H9 (cell line): Measurements from ENCODE around the gene NCAM1. TPM values are rescaled to one million over a fixed set of nuclear protein-coding genes. Genes with fewer than 3 reads are reported as not detected.

Experiments
- DNase-seq: peaks from one replicate; pipeline ENCODE4 v3.0.0-alpha.2; 2017
- H2AFZ ChIP-seq: one replicate; pipeline ENCODE4 v1.6.1; 2013; ENCODE audit warnings: mild to moderate bottlenecking, low read length, control low read depth, moderate library complexity
- H2AK5ac ChIP-seq: 2 replicates; pipeline ENCODE4 v1.6.1; 2013; ENCODE audit warnings: low read length, control low read depth, mixed read lengths; ENCODE audit not compliant: insufficient read length
- H2BK120ac ChIP-seq: one replicate; pipeline ENCODE4 v1.6.1; 2013; ENCODE audit warnings: low read depth, mild to moderate bottlenecking, low read length, control low read depth, inconsistent platforms; ENCODE audit not compliant: poor library complexity, severe bottlenecking
- H2BK12ac ChIP-seq: 2 replicates; pipeline ENCODE4 v1.6.1; 2013; ENCODE audit warnings: low read length, control low read depth, mixed read lengths, low read depth; ENCODE audit not compliant: insufficient read length
- H2BK15ac ChIP-seq: 2 replicates; pipeline ENCODE4 v1.6.1; 2013; ENCODE audit warnings: low read depth, low read length, control low read depth
- H2BK20ac ChIP-seq: one replicate; pipeline ENCODE4 v1.6.1; 2013; ENCODE audit warnings: low read depth, mild to moderate bottlenecking, low read length, control low read depth, inconsistent platforms; ENCODE audit not compliant: poor library complexity, severe bottlenecking
- H2BK5ac ChIP-seq: 2 replicates; pipeline ENCODE4 v1.6.1; 2013; ENCODE audit warnings: low read length, control low read depth, mixed read lengths; ENCODE audit not compliant: insufficient read length
- H3K14ac ChIP-seq: 2 replicates; pipeline ENCODE4 v1.6.1; 2013; ENCODE audit warnings: low read length, control low read depth; ENCODE audit not compliant: insufficient read depth
- H3K18ac ChIP-seq: 2 replicates; pipeline ENCODE4 v1.6.1; 2013; ENCODE audit warnings: low read depth, mild to moderate bottlenecking, mixed read lengths, low read length, control low read depth; ENCODE audit not compliant: insufficient read length
- H3K23ac ChIP-seq: 2 replicates; pipeline ENCODE4 v1.6.1; 2013; ENCODE audit warnings: low read length, control low read depth, mixed read lengths, low read depth; ENCODE audit not compliant: insufficient read length
- H3K23me2 ChIP-seq: 2 replicates; pipeline ENCODE4 v1.6.1; 2013; ENCODE audit warnings: low read depth, mild to moderate bottlenecking, mixed read lengths, low read length, control low read depth; ENCODE audit not compliant: insufficient read length, poor library complexity, severe bottlenecking
- H3K27ac ChIP-seq: 2 replicates; pipeline ENCODE4 v1.5.1; 2013; ENCODE audit warnings: low read length, control low read depth, mixed read lengths, low read depth; ENCODE audit not compliant: insufficient read length
- H3K27me3 ChIP-seq: 2 replicates; pipeline ENCODE4 v1.6.1; 2013; ENCODE audit warnings: low read length, control low read depth, inconsistent platforms; ENCODE audit not compliant: insufficient read depth
- H3K4ac ChIP-seq: 2 replicates; pipeline ENCODE4 v1.6.1; 2013; ENCODE audit warnings: low read depth, mild to moderate bottlenecking, control low read depth, inconsistent platforms, low read length, moderate library complexity
- H3K4me1 ChIP-seq: 2 replicates; pipeline ENCODE4 v1.6.1; 2013; ENCODE audit warnings: low read length, control low read depth, inconsistent platforms; ENCODE audit not compliant: insufficient read depth
- H3K4me2 ChIP-seq: 2 replicates; pipeline ENCODE4 v1.6.1; 2013; ENCODE audit warnings: low read length, control low read depth, mixed read lengths; ENCODE audit not compliant: insufficient read length, insufficient read depth
- H3K56ac ChIP-seq: 2 replicates; pipeline ENCODE4 v1.6.1; 2013; ENCODE audit warnings: low read depth, mild to moderate bottlenecking, mixed read lengths, low read length, control low read depth; ENCODE audit not compliant: insufficient read length
- H3K79me1 ChIP-seq: 2 replicates; pipeline ENCODE4 v1.6.1; 2013; ENCODE audit warnings: low read depth, mild to moderate bottlenecking, moderate library complexity, low read length, control low read depth, inconsistent platforms; ENCODE audit not compliant: insufficient read depth, poor library complexity, severe bottlenecking
- H3K79me2 ChIP-seq: 2 replicates; pipeline ENCODE4 v1.6.1; 2013; ENCODE audit warnings: low read length, control low read depth, inconsistent platforms; ENCODE audit not compliant: insufficient read depth
- H3K9ac ChIP-seq: 2 replicates; pipeline ENCODE4 v1.6.1; 2013; ENCODE audit warnings: low read length, control low read depth, mixed read lengths; ENCODE audit not compliant: insufficient read length; ENCODE audit errors: extremely low read depth
- H3K9me3 ChIP-seq: one replicate; pipeline ENCODE4 v1.6.1; 2013; ENCODE audit warnings: low read depth, low read length, inconsistent platforms; ENCODE audit not compliant: control insufficient read depth
- H3T11ph ChIP-seq: one replicate; pipeline ENCODE4 v1.6.1; 2013; ENCODE audit warnings: mild to moderate bottlenecking, low read length, control low read depth, inconsistent platforms
- H4K20me1 ChIP-seq: one replicate; pipeline ENCODE4 v1.6.1; 2013; ENCODE audit not compliant: control insufficient read depth, insufficient read length, insufficient read depth
- H4K5ac ChIP-seq: 2 replicates; pipeline ENCODE4 v1.6.1; 2013; ENCODE audit warnings: low read depth, mild to moderate bottlenecking, mixed read lengths, low read length, control low read depth; ENCODE audit not compliant: insufficient read length
- H4K8ac ChIP-seq: replicated peaks from 2 replicates; pipeline ENCODE4 v1.6.1; 2013; ENCODE audit warnings: low read length, control low read depth, mixed read lengths, low read depth; ENCODE audit not compliant: insufficient read length
- H4K91ac ChIP-seq: 2 replicates; pipeline ENCODE4 v1.6.1; 2013; ENCODE audit warnings: low read depth, mild to moderate bottlenecking, moderate library complexity, mixed read lengths, low read length, control low read depth; ENCODE audit not compliant: insufficient read length
- H3K27ac Mint-ChIP-seq, 3 experiments: 2 replicates in 2 of 3; 3 replicates in 1 of 3; pipeline ENCODE4 v1.8.0; 2020 to 2021; ENCODE audit warnings: mixed read lengths in 3 of 3, mild to moderate bottlenecking in 1 of 3, moderate library complexity in 1 of 3
- H3K27me3 Mint-ChIP-seq: 2 replicates; pipeline ENCODE4 v1.8.0; 2021; ENCODE audit warnings: low read depth, mild to moderate bottlenecking, moderate library complexity, mixed read lengths
- H3K36me3 Mint-ChIP-seq, 3 experiments: 2 replicates in 2 of 3; 3 replicates in 1 of 3; pipeline ENCODE4 v1.8.0; 2020 to 2021; ENCODE audit warnings: low read depth in 3 of 3, mixed read lengths in 3 of 3; ENCODE audit not compliant: insufficient read depth in 1 of 3
- H3K4me1 Mint-ChIP-seq, 2 experiments: 2 replicates each; pipeline ENCODE4 v1.8.0; 2020; ENCODE audit warnings: mixed read lengths in 2 of 2
- H3K4me3 Mint-ChIP-seq, 2 experiments: 2 replicates in 1 of 2; 3 replicates in 1 of 2; pipeline ENCODE4 v1.8.0; 2020 to 2021; ENCODE audit warnings: mild to moderate bottlenecking in 2 of 2, mixed read lengths in 2 of 2, moderate library complexity in 1 of 2
- H3K9me3 Mint-ChIP-seq, 2 experiments: 2 replicates in 1 of 2; 3 replicates in 1 of 2; pipeline ENCODE4 v1.8.0; 2020; ENCODE audit warnings: mild to moderate bottlenecking in 2 of 2, mixed read lengths in 2 of 2, moderate library complexity in 1 of 2
- total RNA-seq: library from RNA; stranded (reverse); gene quantifications from 2 replicates; pipeline ENCODE4 v1.2.1, GENCODE V29; 2021
- TF ChIP-seq, protein P1 (sequence below): fragments of 200-600 bp; sonication (generic); conservative IDR thresholded peaks from 3 replicates; pipeline ENCODE4 v1.8.0; 2021; ENCODE audit warnings: antibody characterized with exemption, mild to moderate bottlenecking

NCAM1 gene
- total RNA-seq, 1 experiment from 2014 or later = 2.5 TPM

DNA sequence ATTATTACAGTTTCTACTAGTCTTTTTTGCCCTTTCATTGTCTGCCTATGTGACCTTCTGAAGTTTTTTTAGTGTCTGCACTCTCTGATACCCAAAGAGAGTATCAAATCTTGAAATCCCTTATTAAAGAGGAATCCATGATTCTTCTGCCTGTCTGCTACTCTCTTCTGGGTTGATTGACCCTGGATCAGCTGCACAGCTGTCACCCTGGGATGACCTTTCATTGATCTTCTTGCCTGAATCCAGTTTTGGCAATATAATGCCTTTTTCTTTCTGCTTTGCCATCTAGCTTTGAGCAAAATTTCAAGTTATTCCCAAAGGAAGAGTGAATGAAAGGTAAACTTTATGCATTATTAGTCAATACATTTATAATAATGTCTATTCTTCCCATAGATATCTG, 32.6 kb downstream of the NCAM1 start:
- H2BK12ac ChIP-seq = no peak overlapping the region
- no peak for DNase-seq
- Mint-ChIP-seq H3K27ac (no peak overlapping the region), H3K9me3 (peaks cover 10 to 14% of the 10 kb centered on the region in 2 experiments), H3K4me1 (peaks cover 8 to 10% of the 10 kb centered on the region in 2 experiments), H3K27me3 (no peaks in the 10 kb centered on the region; the same call in 1 of the 2 replicates), H3K4me3 (no peak overlapping the region), H3K36me3 (peaks cover 4 to 18% (median 7%) of the 10 kb centered on the region in 3 experiments; a peak in 6 of 7 replicates)
- H3K4me2 ChIP-seq = no peak overlapping the region
- no peaks in the 10 kb centered on the region for H3K9me3 ChIP-seq
- no peak overlapping the region for H3K4ac ChIP-seq
- no peaks in the 10 kb centered on the region for H3K4me1 ChIP-seq
- no peak overlapping the region for H3K56ac ChIP-seq
- no peak overlapping the region for H2BK15ac ChIP-seq
- no peak overlapping the region for H3K23ac ChIP-seq
- no peak overlapping the region for H2AK5ac ChIP-seq
- H3K14ac ChIP-seq = no peak overlapping the region
- no peak overlapping the region for H3T11ph ChIP-seq
- no peak overlapping the region for H2BK120ac ChIP-seq
- H4K91ac ChIP-seq = no peak overlapping the region
- no peaks in the 10 kb centered on the region for H3K79me1 ChIP-seq
- H3K27ac ChIP-seq = no peak overlapping the region
- no peaks in the 10 kb centered on the region for H3K27me3 ChIP-seq
- no peak overlapping the region for H2BK20ac ChIP-seq
- H4K8ac ChIP-seq = no peak overlapping the region
- no peak overlapping the region for H3K18ac ChIP-seq
- H2BK5ac ChIP-seq = no peak overlapping the region
- H3K23me2 ChIP-seq = no peaks in the 10 kb centered on the region
- TF ChIP-seq, protein P1, sequence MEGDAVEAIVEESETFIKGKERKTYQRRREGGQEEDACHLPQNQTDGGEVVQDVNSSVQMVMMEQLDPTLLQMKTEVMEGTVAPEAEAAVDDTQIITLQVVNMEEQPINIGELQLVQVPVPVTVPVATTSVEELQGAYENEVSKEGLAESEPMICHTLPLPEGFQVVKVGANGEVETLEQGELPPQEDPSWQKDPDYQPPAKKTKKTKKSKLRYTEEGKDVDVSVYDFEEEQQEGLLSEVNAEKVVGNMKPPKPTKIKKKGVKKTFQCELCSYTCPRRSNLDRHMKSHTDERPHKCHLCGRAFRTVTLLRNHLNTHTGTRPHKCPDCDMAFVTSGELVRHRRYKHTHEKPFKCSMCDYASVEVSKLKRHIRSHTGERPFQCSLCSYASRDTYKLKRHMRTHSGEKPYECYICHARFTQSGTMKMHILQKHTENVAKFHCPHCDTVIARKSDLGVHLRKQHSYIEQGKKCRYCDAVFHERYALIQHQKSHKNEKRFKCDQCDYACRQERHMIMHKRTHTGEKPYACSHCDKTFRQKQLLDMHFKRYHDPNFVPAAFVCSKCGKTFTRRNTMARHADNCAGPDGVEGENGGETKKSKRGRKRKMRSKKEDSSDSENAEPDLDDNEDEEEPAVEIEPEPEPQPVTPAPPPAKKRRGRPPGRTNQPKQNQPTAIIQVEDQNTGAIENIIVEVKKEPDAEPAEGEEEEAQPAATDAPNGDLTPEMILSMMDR = no peak
- no peak overlapping the region for H4K5ac ChIP-seq
- H3K9ac ChIP-seq = no peak overlapping the region
- H4K20me1 ChIP-seq = no peaks in the 10 kb centered on the region
- no peak overlapping the region for H2AFZ ChIP-seq
- H3K79me2 ChIP-seq = no peaks in the 10 kb centered on the region
